WTC11 (cell line): ENCODE measurements around the gene ACOXL. TPM values are rescaled to one million over a fixed set of nuclear protein-coding genes. Genes with fewer than 3 reads are reported as not detected.

Experiments
- ATAC-seq: fragments of 200-7000 bp; cut with Tn5 transposase; 2 replicates; pipeline ENCODE4 v1.10.0; 2021; ENCODE audit warnings: mild to moderate bottlenecking, moderate library complexity
- CTCF ChIA-PET: fragments of 300-600 bp; sonication (Branson Sonifier 250); formaldehyde crosslinking; loops from one replicate; lab custom pipeline; 2021; ENCODE audit warnings: antibody characterized with exemption; lab: Charles Lee
- POLR2A ChIA-PET: fragments of 350-600 bp; sonication (Branson Sonifier 250); formaldehyde crosslinking; loops from one replicate; lab custom pipeline; 2021; ENCODE audit warnings: antibody characterized with exemption; lab: Charles Lee
- DNase-seq: peaks from one replicate; pipeline ENCODE4 v3.0.0; 2021; ENCODE audit warnings: low spot score
- H3K27ac Mint-ChIP-seq: 2 replicates; pipeline ENCODE4 v1.8.0; 2021; ENCODE audit warnings: mixed read lengths
- H3K27me3 Mint-ChIP-seq: 2 replicates; pipeline ENCODE4 v1.8.0; 2021; ENCODE audit warnings: low read depth, mild to moderate bottlenecking, moderate library complexity, mixed read lengths
- H3K36me3 Mint-ChIP-seq: 2 replicates; pipeline ENCODE4 v1.8.0; 2021; ENCODE audit warnings: mixed read lengths
- H3K4me1 Mint-ChIP-seq: 2 replicates; pipeline ENCODE4 v1.8.0; 2022; ENCODE audit warnings: mixed read lengths
- H3K4me3 Mint-ChIP-seq: 2 replicates; pipeline ENCODE4 v1.8.0; 2021; ENCODE audit warnings: mild to moderate bottlenecking, moderate library complexity, mixed read lengths
- H3K9me3 Mint-ChIP-seq: 2 replicates; pipeline ENCODE4 v1.8.0; 2021; ENCODE audit warnings: mixed read lengths
- CREB1 ChIP-seq: sonication (generic); formaldehyde crosslinking; IDR thresholded peaks from 2 replicates; pipeline ENCODE4 v1.8.0; 2023; ENCODE audit warnings: mild to moderate bottlenecking, missing genetic modification reagents
- CREM ChIP-seq: sonication (generic); formaldehyde crosslinking; IDR thresholded peaks from 2 replicates; pipeline ENCODE4 v1.8.1; 2022; ENCODE audit warnings: mild to moderate bottlenecking, missing genetic modification reagents, moderate library complexity
- ETV6 ChIP-seq: sonication (generic); formaldehyde crosslinking; IDR thresholded peaks from 2 replicates; pipeline ENCODE4 v1.8.1; 2022; ENCODE audit warnings: mild to moderate bottlenecking, missing genetic modification reagents
- FOXK1 ChIP-seq: sonication (generic); formaldehyde crosslinking; IDR thresholded peaks from 2 replicates; pipeline ENCODE4 v1.8.0; 2022; ENCODE audit warnings: mild to moderate bottlenecking, moderate library complexity, missing genetic modification reagents
- HMGA2 ChIP-seq: fragments of 250-450 bp; sonication (Bioruptor Pico); IDR thresholded peaks from 2 replicates; pipeline ENCODE4 v1.4.0; 2021; ENCODE audit warnings: mild to moderate bottlenecking, moderate library complexity
- JAZF1 ChIP-seq: fragments of 250-450 bp; sonication (Bioruptor Pico); IDR thresholded peaks from 2 replicates; pipeline ENCODE4 v1.9.0; 2021; ENCODE audit warnings: moderate library complexity, mild to moderate bottlenecking, inconsistent platforms
- JUN ChIP-seq: sonication (generic); formaldehyde crosslinking; IDR thresholded peaks from 2 replicates; pipeline ENCODE4 v1.8.0; 2023; ENCODE audit warnings: mild to moderate bottlenecking, missing genetic modification reagents
- KAT7 ChIP-seq: sonication (generic); formaldehyde crosslinking; IDR thresholded peaks from 2 replicates; pipeline ENCODE4 v1.8.1; 2023; ENCODE audit warnings: missing genetic modification reagents, mild to moderate bottlenecking, borderline replicate concordance
- NFE2L1 ChIP-seq: sonication (generic); formaldehyde crosslinking; IDR thresholded peaks from 2 replicates; pipeline ENCODE4 v1.8.1; 2023; ENCODE audit warnings: missing genetic modification reagents
- NR1H2 ChIP-seq: sonication (generic); formaldehyde crosslinking; IDR thresholded peaks from 2 replicates; pipeline ENCODE4 v1.9.0; 2021; ENCODE audit warnings: mild to moderate bottlenecking, moderate library complexity, missing genetic modification reagents
- RELA ChIP-seq: sonication (generic); formaldehyde crosslinking; IDR thresholded peaks from 2 replicates; pipeline ENCODE4 v1.8.1; 2022; ENCODE audit warnings: missing genetic modification reagents, mild to moderate bottlenecking, borderline replicate concordance
- SMAD4 ChIP-seq: sonication (generic); formaldehyde crosslinking; IDR thresholded peaks from 2 replicates; pipeline ENCODE4 v1.8.0; 2022; ENCODE audit warnings: mild to moderate bottlenecking, missing genetic modification reagents
- TCF7 ChIP-seq: sonication (generic); formaldehyde crosslinking; IDR thresholded peaks from 2 replicates; pipeline ENCODE4 v1.8.0; 2022; ENCODE audit warnings: mild to moderate bottlenecking, low read depth, missing genetic modification reagents, moderate library complexity
- TP53 ChIP-seq: sonication (generic); formaldehyde crosslinking; IDR thresholded peaks from 2 replicates; pipeline ENCODE4 v1.8.1; 2023; ENCODE audit warnings: mild to moderate bottlenecking, missing genetic modification reagents
- ZNF138 ChIP-seq: sonication (generic); formaldehyde crosslinking; conservative IDR thresholded peaks from 2 replicates; pipeline ENCODE4 v1.8.1; 2022; ENCODE audit warnings: mild to moderate bottlenecking, moderate library complexity, missing genetic modification reagents
- ZNF263 ChIP-seq: sonication (generic); formaldehyde crosslinking; IDR thresholded peaks from 2 replicates; pipeline ENCODE4 v1.8.1; 2022; ENCODE audit warnings: low read depth, mild to moderate bottlenecking, moderate library complexity, missing genetic modification reagents
- ZNF416 ChIP-seq: fragments of 250-450 bp; sonication (Bioruptor Pico); IDR thresholded peaks from 2 replicates; pipeline ENCODE4 v1.9.0; 2021; ENCODE audit warnings: mild to moderate bottlenecking, inconsistent platforms
- ZNF671 ChIP-seq: fragments of 250-450 bp; sonication (Bioruptor Pico); IDR thresholded peaks from 2 replicates; pipeline ENCODE4 v1.8.0; 2021; ENCODE audit warnings: mild to moderate bottlenecking
- total RNA-seq: library from RNA; stranded (reverse); gene quantifications from 3 replicates; pipeline ENCODE4 v1.2.3, GENCODE V29; 2021
- TF ChIP-seq, protein P1 (sequence below): sonication (generic); formaldehyde crosslinking; IDR thresholded peaks from 2 replicates; pipeline ENCODE4 v1.8.0; 2022; ENCODE audit warnings: mild to moderate bottlenecking, missing genetic modification reagents
- TF ChIP-seq, protein P2 (sequence below): sonication (generic); formaldehyde crosslinking; IDR thresholded peaks from 2 replicates; pipeline ENCODE4 v1.8.1; 2023; ENCODE audit warnings: mild to moderate bottlenecking, moderate library complexity, missing genetic modification reagents
- TF ChIP-seq, protein P3 (sequence below): sonication (generic); formaldehyde crosslinking; IDR thresholded peaks from 2 replicates; pipeline ENCODE4 v1.8.0; 2023; ENCODE audit warnings: mild to moderate bottlenecking, missing genetic modification reagents
- TF ChIP-seq, protein P4 (sequence below): sonication (generic); formaldehyde crosslinking; IDR thresholded peaks from 2 replicates; pipeline ENCODE4 v1.8.1; 2023; ENCODE audit warnings: mild to moderate bottlenecking, missing genetic modification reagents, moderate library complexity
- TF ChIP-seq, protein P5 (sequence below): sonication (generic); formaldehyde crosslinking; IDR thresholded peaks from 2 replicates; pipeline ENCODE4 v1.8.0; 2022; ENCODE audit warnings: mild to moderate bottlenecking, missing genetic modification reagents
- TF ChIP-seq, protein P6 (sequence below): fragments of 200-600 bp; IDR thresholded peaks from 2 replicates; pipeline ENCODE4 v1.8.0; 2022; ENCODE audit warnings: antibody characterized with exemption
- TF ChIP-seq, protein P7 (sequence below): sonication (generic); formaldehyde crosslinking; IDR thresholded peaks from 2 replicates; pipeline ENCODE4 v1.8.1; 2022; ENCODE audit warnings: low read depth, mild to moderate bottlenecking, moderate library complexity, missing genetic modification reagents, borderline replicate concordance

The ACOXL gene
- total RNA-seq, 1 experiment from 2014 or later = 14.9 TPM

DNA sequence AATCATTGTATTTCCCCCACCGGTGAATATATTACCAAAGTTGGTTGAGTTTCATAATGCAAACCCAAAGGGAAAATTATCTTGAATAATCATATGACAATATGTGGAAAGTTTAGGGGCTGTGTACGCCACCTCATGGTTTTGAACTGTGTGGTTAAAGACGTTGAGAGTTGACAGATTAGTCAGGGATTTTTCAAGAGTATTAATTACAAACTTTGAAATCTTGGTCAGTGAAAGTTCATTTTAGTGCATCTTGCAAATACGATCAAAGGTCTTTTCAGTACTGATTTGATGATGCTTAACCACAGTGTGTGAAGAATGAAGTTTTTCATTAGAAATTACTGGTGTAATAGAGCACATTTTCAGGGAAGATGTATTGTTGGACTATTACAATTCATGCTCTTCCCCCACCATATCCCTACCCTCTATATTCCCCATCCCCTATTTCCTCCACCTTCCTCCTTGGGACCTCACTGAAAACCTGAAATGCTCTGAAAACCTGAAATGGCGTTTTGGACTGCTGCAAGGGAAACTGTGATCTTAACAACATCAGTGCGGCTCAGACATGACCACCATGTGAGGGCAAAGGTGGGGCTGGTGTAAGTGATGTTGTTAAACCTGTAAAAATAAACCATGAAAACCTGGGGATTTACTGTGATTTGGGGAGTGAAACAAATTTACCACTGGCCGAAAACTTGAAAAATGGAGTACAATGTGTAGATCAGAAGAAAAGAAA is 383.8 kb downstream of the ACOXL start (continued):
- TF ChIP-seq NFE2L1 = no peak
- no peak for TF ChIP-seq NR1H2
- TF ChIP-seq JAZF1 (CRISPR knock-in tag) = no peak
- no peak for TF ChIP-seq ZNF263 (CRISPR knock-in tag)
- TF ChIP-seq, protein P1, sequence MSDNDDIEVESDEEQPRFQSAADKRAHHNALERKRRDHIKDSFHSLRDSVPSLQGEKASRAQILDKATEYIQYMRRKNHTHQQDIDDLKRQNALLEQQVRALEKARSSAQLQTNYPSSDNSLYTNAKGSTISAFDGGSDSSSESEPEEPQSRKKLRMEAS = no peak
- TF ChIP-seq, protein P2, sequence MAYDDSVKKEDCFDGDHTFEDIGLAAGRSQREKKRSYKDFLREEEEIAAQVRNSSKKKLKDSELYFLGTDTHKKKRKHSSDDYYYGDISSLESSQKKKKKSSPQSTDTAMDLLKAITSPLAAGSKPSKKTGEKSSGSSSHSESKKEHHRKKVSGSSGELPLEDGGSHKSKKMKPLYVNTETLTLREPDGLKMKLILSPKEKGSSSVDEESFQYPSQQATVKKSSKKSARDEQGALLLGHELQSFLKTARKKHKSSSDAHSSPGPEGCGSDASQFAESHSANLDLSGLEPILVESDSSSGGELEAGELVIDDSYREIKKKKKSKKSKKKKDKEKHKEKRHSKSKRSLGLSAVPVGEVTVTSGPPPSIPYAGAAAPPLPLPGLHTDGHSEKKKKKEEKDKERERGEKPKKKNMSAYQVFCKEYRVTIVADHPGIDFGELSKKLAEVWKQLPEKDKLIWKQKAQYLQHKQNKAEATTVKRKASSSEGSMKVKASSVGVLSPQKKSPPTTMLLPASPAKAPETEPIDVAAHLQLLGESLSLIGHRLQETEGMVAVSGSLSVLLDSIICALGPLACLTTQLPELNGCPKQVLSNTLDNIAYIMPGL = no peak
- no peak for TF ChIP-seq ETV6 (CRISPR knock-in tag)
- TF ChIP-seq RELA (CRISPR knock-in tag) = no peak

DNA sequence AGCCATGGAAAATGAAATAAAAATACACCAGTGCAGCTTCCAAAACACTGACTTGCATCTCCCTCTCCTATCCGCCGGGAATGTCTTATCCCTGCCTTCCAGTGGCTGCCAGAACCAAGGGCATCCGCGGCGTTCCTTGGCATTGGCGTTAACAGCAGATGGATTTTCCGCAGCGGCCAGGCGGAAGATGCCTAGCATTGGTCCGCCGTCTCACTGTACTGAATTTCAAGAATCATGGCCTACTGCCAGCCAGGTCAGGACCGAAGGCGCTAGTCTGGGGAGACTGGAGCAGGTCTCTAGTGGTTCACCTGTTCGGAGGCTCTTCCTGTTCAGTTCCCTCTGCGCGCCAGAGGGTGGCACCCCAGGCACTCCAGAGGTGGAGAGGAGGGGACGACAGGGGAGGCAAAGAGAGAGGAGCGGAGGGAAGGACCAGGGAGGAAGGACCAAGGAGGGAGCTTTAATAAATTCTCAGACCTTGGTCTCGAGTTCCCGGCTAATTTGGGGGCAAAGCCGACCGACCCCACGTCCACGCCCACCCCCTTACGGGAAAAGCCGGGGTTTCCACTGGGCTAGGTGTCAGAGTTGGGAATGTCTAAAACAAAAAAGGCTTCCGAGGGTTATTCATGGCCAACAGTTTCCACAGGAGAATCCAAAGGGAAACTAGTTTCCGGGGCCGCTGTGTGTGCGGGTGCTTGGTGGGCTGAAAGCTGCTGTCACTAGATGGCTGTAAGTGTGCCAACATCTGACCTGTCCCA is 384.6 kb downstream of the ACOXL start:
- ChIA-PET POLR2A (no interaction called here), CTCF (interaction anchor here (0.5 to 2.0 kb wide), 16 partner anchors 9 to 589 kb away, joined by 3 to 6 read pairs (median 3); no protein-coding TSS in a partner anchor)
- ATAC-seq = peak; percentile 73
- TF ChIP-seq TCF7 (CRISPR knock-in tag) (no peak), TP53 (CRISPR knock-in tag) (no peak), FOXK1 (CRISPR knock-in tag) (no peak), ZNF138 (CRISPR knock-in tag) (no peak), ZNF416 (CRISPR knock-in tag) (no peak), JUN (CRISPR knock-in tag) (no peak), ZNF263 (CRISPR knock-in tag) (peak; percentile 91), ZNF671 (CRISPR knock-in tag) (no peak), ETV6 (CRISPR knock-in tag) (0 out of 2 replicates have a peak, but pooled peaks have one; percentile 57), HMGA2 (no peak), SMAD4 (CRISPR knock-in tag) (no peak), CREB1 (CRISPR knock-in tag) (no peak), KAT7 (CRISPR knock-in tag) (no peak), CREM (CRISPR knock-in tag) (no peak)
- TF ChIP-seq, protein P3, sequence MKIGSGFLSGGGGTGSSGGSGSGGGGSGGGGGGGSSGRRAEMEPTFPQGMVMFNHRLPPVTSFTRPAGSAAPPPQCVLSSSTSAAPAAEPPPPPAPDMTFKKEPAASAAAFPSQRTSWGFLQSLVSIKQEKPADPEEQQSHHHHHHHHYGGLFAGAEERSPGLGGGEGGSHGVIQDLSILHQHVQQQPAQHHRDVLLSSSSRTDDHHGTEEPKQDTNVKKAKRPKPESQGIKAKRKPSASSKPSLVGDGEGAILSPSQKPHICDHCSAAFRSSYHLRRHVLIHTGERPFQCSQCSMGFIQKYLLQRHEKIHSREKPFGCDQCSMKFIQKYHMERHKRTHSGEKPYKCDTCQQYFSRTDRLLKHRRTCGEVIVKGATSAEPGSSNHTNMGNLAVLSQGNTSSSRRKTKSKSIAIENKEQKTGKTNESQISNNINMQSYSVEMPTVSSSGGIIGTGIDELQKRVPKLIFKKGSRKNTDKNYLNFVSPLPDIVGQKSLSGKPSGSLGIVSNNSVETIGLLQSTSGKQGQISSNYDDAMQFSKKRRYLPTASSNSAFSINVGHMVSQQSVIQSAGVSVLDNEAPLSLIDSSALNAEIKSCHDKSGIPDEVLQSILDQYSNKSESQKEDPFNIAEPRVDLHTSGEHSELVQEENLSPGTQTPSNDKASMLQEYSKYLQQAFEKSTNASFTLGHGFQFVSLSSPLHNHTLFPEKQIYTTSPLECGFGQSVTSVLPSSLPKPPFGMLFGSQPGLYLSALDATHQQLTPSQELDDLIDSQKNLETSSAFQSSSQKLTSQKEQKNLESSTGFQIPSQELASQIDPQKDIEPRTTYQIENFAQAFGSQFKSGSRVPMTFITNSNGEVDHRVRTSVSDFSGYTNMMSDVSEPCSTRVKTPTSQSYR = no peak
- TF ChIP-seq, protein P4, sequence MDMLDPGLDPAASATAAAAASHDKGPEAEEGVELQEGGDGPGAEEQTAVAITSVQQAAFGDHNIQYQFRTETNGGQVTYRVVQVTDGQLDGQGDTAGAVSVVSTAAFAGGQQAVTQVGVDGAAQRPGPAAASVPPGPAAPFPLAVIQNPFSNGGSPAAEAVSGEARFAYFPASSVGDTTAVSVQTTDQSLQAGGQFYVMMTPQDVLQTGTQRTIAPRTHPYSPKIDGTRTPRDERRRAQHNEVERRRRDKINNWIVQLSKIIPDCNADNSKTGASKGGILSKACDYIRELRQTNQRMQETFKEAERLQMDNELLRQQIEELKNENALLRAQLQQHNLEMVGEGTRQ (CRISPR knock-in tag) = no peak
- TF ChIP-seq, protein P5, sequence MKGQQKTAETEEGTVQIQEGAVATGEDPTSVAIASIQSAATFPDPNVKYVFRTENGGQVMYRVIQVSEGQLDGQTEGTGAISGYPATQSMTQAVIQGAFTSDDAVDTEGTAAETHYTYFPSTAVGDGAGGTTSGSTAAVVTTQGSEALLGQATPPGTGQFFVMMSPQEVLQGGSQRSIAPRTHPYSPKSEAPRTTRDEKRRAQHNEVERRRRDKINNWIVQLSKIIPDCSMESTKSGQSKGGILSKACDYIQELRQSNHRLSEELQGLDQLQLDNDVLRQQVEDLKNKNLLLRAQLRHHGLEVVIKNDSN (CRISPR knock-in tag) = no peak
- TF ChIP-seq, protein P6, sequence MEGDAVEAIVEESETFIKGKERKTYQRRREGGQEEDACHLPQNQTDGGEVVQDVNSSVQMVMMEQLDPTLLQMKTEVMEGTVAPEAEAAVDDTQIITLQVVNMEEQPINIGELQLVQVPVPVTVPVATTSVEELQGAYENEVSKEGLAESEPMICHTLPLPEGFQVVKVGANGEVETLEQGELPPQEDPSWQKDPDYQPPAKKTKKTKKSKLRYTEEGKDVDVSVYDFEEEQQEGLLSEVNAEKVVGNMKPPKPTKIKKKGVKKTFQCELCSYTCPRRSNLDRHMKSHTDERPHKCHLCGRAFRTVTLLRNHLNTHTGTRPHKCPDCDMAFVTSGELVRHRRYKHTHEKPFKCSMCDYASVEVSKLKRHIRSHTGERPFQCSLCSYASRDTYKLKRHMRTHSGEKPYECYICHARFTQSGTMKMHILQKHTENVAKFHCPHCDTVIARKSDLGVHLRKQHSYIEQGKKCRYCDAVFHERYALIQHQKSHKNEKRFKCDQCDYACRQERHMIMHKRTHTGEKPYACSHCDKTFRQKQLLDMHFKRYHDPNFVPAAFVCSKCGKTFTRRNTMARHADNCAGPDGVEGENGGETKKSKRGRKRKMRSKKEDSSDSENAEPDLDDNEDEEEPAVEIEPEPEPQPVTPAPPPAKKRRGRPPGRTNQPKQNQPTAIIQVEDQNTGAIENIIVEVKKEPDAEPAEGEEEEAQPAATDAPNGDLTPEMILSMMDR = peak; percentile 61; the same call in 1 of the 2 replicates
- TF ChIP-seq, protein P7, sequence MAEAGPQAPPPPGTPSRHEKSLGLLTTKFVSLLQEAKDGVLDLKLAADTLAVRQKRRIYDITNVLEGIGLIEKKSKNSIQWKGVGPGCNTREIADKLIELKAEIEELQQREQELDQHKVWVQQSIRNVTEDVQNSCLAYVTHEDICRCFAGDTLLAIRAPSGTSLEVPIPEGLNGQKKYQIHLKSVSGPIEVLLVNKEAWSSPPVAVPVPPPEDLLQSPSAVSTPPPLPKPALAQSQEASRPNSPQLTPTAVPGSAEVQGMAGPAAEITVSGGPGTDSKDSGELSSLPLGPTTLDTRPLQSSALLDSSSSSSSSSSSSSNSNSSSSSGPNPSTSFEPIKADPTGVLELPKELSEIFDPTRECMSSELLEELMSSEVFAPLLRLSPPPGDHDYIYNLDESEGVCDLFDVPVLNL = no peak

More for the DNA sequence above, 384.6 kb downstream of the ACOXL start:
- peak; percentile 84 for DNase-seq
- no peaks in the 10 kb centered on the region for H3K9me3 Mint-ChIP-seq
- no peaks in the 10 kb centered on the region for H3K36me3 Mint-ChIP-seq
- H3K4me1 Mint-ChIP-seq = peaks cover 32% of the 10 kb centered on the region
- H3K4me3 Mint-ChIP-seq = peak overlapping the region; percentile 71
- H3K27me3 Mint-ChIP-seq = peaks cover 52% of the 10 kb centered on the region
- no peak overlapping the region for H3K27ac Mint-ChIP-seq
